Measurements from ENCODE around the gene LTBP2. TPM values are rescaled to one million over a fixed set of nuclear protein-coding genes. Genes with fewer than 3 reads are reported as not detected.
A peak's percentile ranks its signal among the peaks of the same experiment; 100 is the strongest.

LTBP2 gene
- total RNA-seq, 3 donors from 2014 or later (not counting 1 experiment from before 2014, with no cell fraction given), result 2.1 to 3.7 (median 3.0) TPM

DNA sequence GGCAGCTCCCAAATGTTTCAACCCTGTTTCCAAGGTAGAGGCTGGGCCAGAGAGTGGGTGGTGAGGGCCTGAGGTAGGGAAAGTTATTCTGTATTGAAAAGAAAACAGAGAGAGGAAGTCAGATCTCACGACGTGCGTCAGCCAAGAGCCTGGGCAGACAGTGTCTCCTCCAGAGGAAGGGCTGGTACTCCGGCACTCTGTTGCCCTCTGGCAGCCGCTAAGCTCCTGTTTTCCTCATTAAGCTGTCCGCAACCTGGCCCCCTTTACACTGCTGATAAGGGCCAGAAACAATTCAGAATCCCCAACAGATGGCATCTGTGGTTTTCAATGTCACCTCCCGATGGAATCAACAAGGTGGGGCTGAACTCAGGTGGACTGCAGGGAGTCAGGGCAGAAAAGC is 26.0 kb upstream of the LTBP2 start:
- Histone ChIP-seq H3K4me1 (ENCODE audit: control insufficient read depth, insufficient read depth, low read length) (no peaks in the 10 kb centered on the region), H3K27me3 (ENCODE audit: control insufficient read depth, insufficient read depth, low read length) (no peaks in the 10 kb centered on the region), H3K9me3 (ENCODE audit: control insufficient read depth, insufficient read depth, low read length) (no peaks in the 10 kb centered on the region), H3K4me3 (ENCODE audit: low read length) (no peak overlapping the region), H3K36me3 (ENCODE audit: control insufficient read depth, insufficient read depth, low read length) (no peaks in the 10 kb centered on the region), H3K27ac (ENCODE audit: low read length) (no peak overlapping the region)
- Mint-ChIP-seq H3K27me3 (ENCODE audit: low read depth in 2 of 2) (peaks cover 0 to 9% of the 10 kb centered on the region in 2 donors), H3K36me3 (no peaks in the 10 kb centered on the region), H3K4me1 (peaks cover 0 to 25% of the 10 kb centered on the region in 2 donors), H3K27ac (peak overlapping the region in 1 of 2 donors; percentile 73), H3K9me3 (no peaks in the 10 kb centered on the region), H3K4me3 (no peak overlapping the region)
- intact Hi-C loops (cut with micrococcal nuclease), result loop anchor here (1.0 kb wide), 1 partner anchor 29 kb away; no protein-coding TSS in a partner anchor
- 71% methylated on average over 7 of the region's 7 CpGs for WGBS (ENCODE audit: insufficient coverage)
- DNase-seq (peak in 1 of 2 donors; percentile 33), ATAC-seq (peak in 2 of 3 donors; percentile 71 to 73)
- TF ChIP-seq, protein P1, sequence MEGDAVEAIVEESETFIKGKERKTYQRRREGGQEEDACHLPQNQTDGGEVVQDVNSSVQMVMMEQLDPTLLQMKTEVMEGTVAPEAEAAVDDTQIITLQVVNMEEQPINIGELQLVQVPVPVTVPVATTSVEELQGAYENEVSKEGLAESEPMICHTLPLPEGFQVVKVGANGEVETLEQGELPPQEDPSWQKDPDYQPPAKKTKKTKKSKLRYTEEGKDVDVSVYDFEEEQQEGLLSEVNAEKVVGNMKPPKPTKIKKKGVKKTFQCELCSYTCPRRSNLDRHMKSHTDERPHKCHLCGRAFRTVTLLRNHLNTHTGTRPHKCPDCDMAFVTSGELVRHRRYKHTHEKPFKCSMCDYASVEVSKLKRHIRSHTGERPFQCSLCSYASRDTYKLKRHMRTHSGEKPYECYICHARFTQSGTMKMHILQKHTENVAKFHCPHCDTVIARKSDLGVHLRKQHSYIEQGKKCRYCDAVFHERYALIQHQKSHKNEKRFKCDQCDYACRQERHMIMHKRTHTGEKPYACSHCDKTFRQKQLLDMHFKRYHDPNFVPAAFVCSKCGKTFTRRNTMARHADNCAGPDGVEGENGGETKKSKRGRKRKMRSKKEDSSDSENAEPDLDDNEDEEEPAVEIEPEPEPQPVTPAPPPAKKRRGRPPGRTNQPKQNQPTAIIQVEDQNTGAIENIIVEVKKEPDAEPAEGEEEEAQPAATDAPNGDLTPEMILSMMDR (IDR thresholded peaks at IDR 0.05), result no peak

DNA sequence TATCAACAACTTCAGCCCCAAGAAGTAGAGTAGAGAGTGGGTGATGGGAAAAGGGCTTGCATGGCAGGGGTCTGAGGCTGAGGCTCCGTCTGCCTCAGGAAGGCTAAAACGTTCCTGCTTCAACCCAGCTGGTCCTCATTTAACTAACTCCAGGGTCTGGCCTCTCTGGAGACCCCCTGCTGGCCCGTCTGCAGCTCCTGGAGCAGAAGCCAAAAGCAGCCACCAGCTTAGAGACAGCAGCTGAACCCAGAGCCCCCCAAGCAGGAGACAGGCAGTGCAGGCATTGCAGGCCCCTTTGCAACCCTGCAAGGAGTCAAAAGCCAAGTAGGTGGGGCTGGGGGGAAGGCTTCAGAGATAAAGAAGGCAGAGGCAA is 25.1 kb upstream of the LTBP2 start:
- H3K27me3 Mint-ChIP-seq (ENCODE audit: low read depth in 2 of 2), result peaks cover 0 to 9% of the 10 kb centered on the region in 2 donors
- no peak overlapping the region for H3K27ac Mint-ChIP-seq
- intact Hi-C loops (cut with micrococcal nuclease), result no loop called here
- Histone ChIP-seq H3K36me3 (ENCODE audit: control insufficient read depth, insufficient read depth, low read length) (no peaks in the 10 kb centered on the region), H3K27me3 (ENCODE audit: control insufficient read depth, insufficient read depth, low read length) (no peaks in the 10 kb centered on the region), H3K27ac (ENCODE audit: low read length) (no peak overlapping the region), H3K9me3 (ENCODE audit: control insufficient read depth, insufficient read depth, low read length) (no peaks in the 10 kb centered on the region), H3K4me1 (ENCODE audit: control insufficient read depth, insufficient read depth, low read length) (no peaks in the 10 kb centered on the region), H3K4me3 (ENCODE audit: low read length) (no peak overlapping the region)
- ATAC-seq, result no peak
- 88% methylated on average over 3 of the region's 3 CpGs for WGBS (ENCODE audit: insufficient coverage)
- no peaks in the 10 kb centered on the region for H3K9me3 Mint-ChIP-seq
- H3K4me3 Mint-ChIP-seq, result no peak overlapping the region
- H3K4me1 Mint-ChIP-seq, result peaks cover 4 to 25% of the 10 kb centered on the region in 2 donors
- H3K36me3 Mint-ChIP-seq, result no peaks in the 10 kb centered on the region
- no peak for DNase-seq
- TF ChIP-seq, protein P1 (IDR thresholded peaks at IDR 0.05), result no peak

DNA sequence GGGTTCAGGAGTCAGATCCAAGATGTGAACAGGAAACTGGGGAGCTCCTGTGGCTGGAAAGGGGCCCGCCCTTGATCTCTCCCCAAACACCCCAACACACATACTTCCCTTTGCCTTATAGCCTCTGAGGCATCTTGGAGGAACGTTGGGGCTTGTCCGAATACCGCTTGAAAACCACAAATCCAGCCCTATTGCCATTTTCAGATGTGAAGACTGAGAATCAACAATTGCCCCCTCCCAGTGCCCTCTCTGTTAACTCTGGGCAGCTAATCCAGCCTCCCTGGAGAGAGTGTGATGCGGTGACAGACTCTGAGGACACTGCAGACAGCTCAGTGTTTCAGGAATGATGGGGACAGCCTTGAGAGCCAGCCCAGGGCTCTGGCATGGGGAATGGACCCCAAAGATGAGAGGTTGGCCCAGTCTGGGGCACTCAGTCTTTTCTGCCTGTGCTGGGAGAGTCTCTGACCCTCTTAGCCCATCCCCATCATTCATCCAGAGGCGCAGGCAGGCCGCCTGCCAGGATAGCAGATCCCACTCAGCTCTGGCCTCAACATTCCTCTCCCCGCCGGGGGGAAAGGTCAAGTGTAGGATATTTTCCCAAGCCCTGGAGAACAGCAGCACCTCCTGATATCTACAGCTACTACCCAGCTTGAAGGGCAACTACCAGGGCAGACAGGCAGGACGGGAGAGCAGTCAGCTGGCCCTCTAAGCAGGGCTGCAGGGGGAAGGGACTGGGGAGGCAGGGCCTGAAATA is 24.6 kb upstream of the LTBP2 start:
- Mint-ChIP-seq H3K9me3 (no peaks in the 10 kb centered on the region), H3K27ac (no peak overlapping the region), H3K4me1 (peaks cover 6 to 27% of the 10 kb centered on the region in 2 donors), H3K36me3 (no peaks in the 10 kb centered on the region), H3K27me3 (ENCODE audit: low read depth in 2 of 2) (peaks cover 0 to 9% of the 10 kb centered on the region in 2 donors), H3K4me3 (no peak overlapping the region)
- ATAC-seq (no peak), DNase-seq (no peak)
- 91% methylated on average over 10 of the region's 10 CpGs for WGBS (ENCODE audit: insufficient coverage)
- Histone ChIP-seq H3K4me3 (ENCODE audit: low read length) (no peak overlapping the region), H3K4me1 (ENCODE audit: control insufficient read depth, insufficient read depth, low read length) (no peaks in the 10 kb centered on the region), H3K27me3 (ENCODE audit: control insufficient read depth, insufficient read depth, low read length) (no peaks in the 10 kb centered on the region), H3K9me3 (ENCODE audit: control insufficient read depth, insufficient read depth, low read length) (no peaks in the 10 kb centered on the region), H3K36me3 (ENCODE audit: control insufficient read depth, insufficient read depth, low read length) (no peaks in the 10 kb centered on the region), H3K27ac (ENCODE audit: low read length) (no peak overlapping the region)
- intact Hi-C loops (cut with micrococcal nuclease), result no loop called here
- TF ChIP-seq, protein P1 (IDR thresholded peaks at IDR 0.05), result no peak
